Activated naive CD4-positive, alpha-beta T cell treated with anti-CD3 and anti-CD28 coated beads for 36 hours (primary cell): ENCODE measurements around the gene C9orf152. TPM values are rescaled to one million over a fixed set of nuclear protein-coding genes. Genes with fewer than 3 reads are reported as not detected.

Experiments used
- CTCF ChIA-PET: fragments of 350-600 bp; sonication (Branson Sonifier 250); formaldehyde crosslinking; loops from one replicate; lab custom pipeline; 2021; ENCODE audit warnings: antibody characterized with exemption; lab: Charles Lee
- DNase-seq: peaks from one replicate; pipeline ENCODE4 v3.0.0-alpha.2; 2020
- H3K27ac Mint-ChIP-seq: one replicate; pipeline ENCODE4 v1.8.0; 2021; ENCODE audit warnings: mild to moderate bottlenecking, mixed read lengths
- H3K27me3 Mint-ChIP-seq: one replicate; pipeline ENCODE4 v1.8.0; 2021; ENCODE audit warnings: low read depth, mixed read lengths
- H3K36me3 Mint-ChIP-seq: one replicate; pipeline ENCODE4 v1.8.0; 2021; ENCODE audit warnings: low read depth, mixed read lengths
- H3K4me1 Mint-ChIP-seq: one replicate; pipeline ENCODE4 v1.8.0; 2021; ENCODE audit warnings: low read depth, mixed read lengths
- H3K4me3 Mint-ChIP-seq: one replicate; pipeline ENCODE4 v1.8.0; 2021; ENCODE audit warnings: mild to moderate bottlenecking, moderate library complexity, mixed read lengths
- H3K9me3 Mint-ChIP-seq: one replicate; pipeline ENCODE4 v1.8.0; 2021; ENCODE audit warnings: mixed read lengths
- intact Hi-C: fragments of 100-400 bp; cut with micrococcal nuclease; formaldehyde crosslinking; loops from one replicate; pipeline ENCODE4 v1.15.1; 2023
- total RNA-seq, 2 experiments: library from RNA; stranded (reverse); gene quantifications; one replicate each; pipeline ENCODE4 v1.2.3, GENCODE V29; 2021

C9orf152 gene
- total RNA-seq, 2 experiments from 2014 or later: not detected

GRCh38 chr9:110189559-110190320 is 18.2 kb downstream of the C9orf152 start:
- Mint-ChIP-seq H3K27me3 (no peaks in the 10 kb centered on the region), H3K4me3 (no peak overlapping the region), H3K36me3 (no peaks in the 10 kb centered on the region), H3K27ac (no peak overlapping the region), H3K9me3 (no peaks in the 10 kb centered on the region), H3K4me1 (peaks cover 2% of the 10 kb centered on the region)
- DNase-seq: no peak
- CTCF ChIA-PET: interaction anchor here (0.5 kb wide), 1 partner anchor 1099 kb away, joined by 3 read pairs; no protein-coding TSS in a partner anchor
- intact Hi-C loops: loop anchor here (10.0 kb wide), 1 partner anchor 615 kb away; no protein-coding TSS in a partner anchor

GRCh38 chr9:110188991-110189390 is 19.0 kb downstream of the C9orf152 start:
- H3K36me3 Mint-ChIP-seq: no peaks in the 10 kb centered on the region
- H3K27ac Mint-ChIP-seq: no peak overlapping the region
- H3K4me3 Mint-ChIP-seq: no peak overlapping the region
- no peak for DNase-seq
- H3K27me3 Mint-ChIP-seq: no peaks in the 10 kb centered on the region
- H3K9me3 Mint-ChIP-seq: no peaks in the 10 kb centered on the region
- intact Hi-C loops: loop anchor here (10.0 kb wide), 1 partner anchor 614 kb away; no protein-coding TSS in a partner anchor
- CTCF ChIA-PET: interaction anchor here (0.5 kb wide), 1 partner anchor 1100 kb away, joined by 3 read pairs; no protein-coding TSS in a partner anchor
- peaks cover 2% of the 10 kb centered on the region for H3K4me1 Mint-ChIP-seq

DNA sequence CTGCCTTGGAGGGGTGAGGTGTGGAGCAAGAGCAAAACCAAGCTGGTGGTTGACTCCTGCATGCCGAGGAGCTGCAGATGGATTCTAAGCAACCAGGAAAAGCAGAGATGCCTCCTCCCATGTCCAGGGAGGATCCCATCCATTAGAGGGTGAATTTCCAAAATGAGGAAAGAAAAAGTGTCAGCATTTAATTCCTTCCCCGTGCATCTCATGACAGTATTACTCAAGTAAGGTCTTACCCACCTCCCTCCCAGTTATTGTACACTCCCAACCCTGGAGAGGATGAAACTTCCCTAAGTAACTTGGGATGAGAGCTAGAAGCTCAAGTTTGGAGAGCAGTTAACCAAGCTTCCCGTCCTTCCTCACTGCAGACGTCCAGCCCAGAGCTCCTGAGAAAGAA is 19.9 kb downstream of the C9orf152 start:
- DNase-seq: no peak
- H3K27ac Mint-ChIP-seq: no peak overlapping the region
- no peaks in the 10 kb centered on the region for H3K36me3 Mint-ChIP-seq
- CTCF ChIA-PET: no interaction called here
- intact Hi-C loops: loop anchor here (10.0 kb wide), 1 partner anchor 613 kb away; no protein-coding TSS in a partner anchor
- H3K4me3 Mint-ChIP-seq: no peak overlapping the region
- peaks cover 2% of the 10 kb centered on the region for H3K4me1 Mint-ChIP-seq
- no peaks in the 10 kb centered on the region for H3K9me3 Mint-ChIP-seq
- no peaks in the 10 kb centered on the region for H3K27me3 Mint-ChIP-seq

DNA sequence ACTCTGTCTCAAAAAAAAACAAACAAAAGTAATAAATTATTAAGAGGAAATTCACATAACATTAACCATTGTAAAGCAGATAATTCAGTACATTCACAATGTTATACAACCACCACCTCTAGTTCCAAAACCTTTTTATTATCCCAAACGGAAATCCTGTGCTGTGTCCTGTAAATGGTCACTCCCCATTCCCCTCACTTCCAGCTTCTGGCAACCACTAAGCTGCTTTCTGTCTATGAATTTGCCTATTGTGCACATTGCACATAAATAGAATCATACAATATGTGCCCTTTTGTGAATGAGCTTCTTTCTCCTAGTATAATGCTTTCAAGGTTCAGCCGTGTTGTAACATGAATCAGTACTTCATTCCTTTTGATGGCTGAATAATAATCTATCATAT is 20.8 kb downstream of the C9orf152 start:
- H3K9me3 Mint-ChIP-seq: no peaks in the 10 kb centered on the region
- CTCF ChIA-PET: interaction anchor here (0.6 to 0.7 kb wide), 2 partner anchors 34 to 74 kb away, joined by 3 read pairs; no protein-coding TSS in a partner anchor
- H3K27me3 Mint-ChIP-seq: no peaks in the 10 kb centered on the region
- H3K4me3 Mint-ChIP-seq: no peak overlapping the region
- no peak overlapping the region for H3K27ac Mint-ChIP-seq
- DNase-seq: no peak
- H3K4me1 Mint-ChIP-seq: peaks cover 2% of the 10 kb centered on the region
- no peaks in the 10 kb centered on the region for H3K36me3 Mint-ChIP-seq
- intact Hi-C loops: loop anchor here (10.0 kb wide), 1 partner anchor 612 kb away; no protein-coding TSS in a partner anchor

GRCh38 chr9:110186254-110186653 is 21.7 kb downstream of the C9orf152 start:
- Mint-ChIP-seq H3K36me3 (no peaks in the 10 kb centered on the region), H3K9me3 (no peaks in the 10 kb centered on the region), H3K4me1 (peaks cover 2% of the 10 kb centered on the region), H3K27ac (no peak overlapping the region), H3K27me3 (no peaks in the 10 kb centered on the region), H3K4me3 (no peak overlapping the region)
- no peak for DNase-seq
- intact Hi-C loops: loop anchor here (10.0 kb wide), 1 partner anchor 611 kb away; no protein-coding TSS in a partner anchor
- CTCF ChIA-PET: no interaction called here

GRCh38 chr9:110185806-110186205 is 22.2 kb downstream of the C9orf152 start:
- intact Hi-C loops: loop anchor here (10.0 kb wide), 1 partner anchor 611 kb away; no protein-coding TSS in a partner anchor
- H3K4me3 Mint-ChIP-seq: no peak overlapping the region
- no peak for DNase-seq
- CTCF ChIA-PET: interaction anchor here (1.1 kb wide), 3 partner anchors 25 to 33 kb away, joined by 3 read pairs; no protein-coding TSS in a partner anchor
- peaks cover 4% of the 10 kb centered on the region for H3K9me3 Mint-ChIP-seq
- H3K36me3 Mint-ChIP-seq: no peaks in the 10 kb centered on the region
- H3K27ac Mint-ChIP-seq: no peak overlapping the region
- no peaks in the 10 kb centered on the region for H3K27me3 Mint-ChIP-seq
- H3K4me1 Mint-ChIP-seq: peaks cover 2% of the 10 kb centered on the region

GRCh38 chr9:110183208-110184145 is 24.5 kb downstream of the C9orf152 start:
- Mint-ChIP-seq H3K9me3 (peaks cover 8% of the 10 kb centered on the region), H3K4me1 (no peaks in the 10 kb centered on the region), H3K4me3 (no peak overlapping the region), H3K27ac (no peak overlapping the region), H3K36me3 (no peaks in the 10 kb centered on the region), H3K27me3 (no peaks in the 10 kb centered on the region)
- peak; percentile 82 for DNase-seq
- intact Hi-C loops: loop anchor here (1.0 to 10.0 kb wide), 5 partner anchors 34 to 1116 kb away; no protein-coding TSS in a partner anchor
- CTCF ChIA-PET: interaction anchor here (0.6 to 2.2 kb wide), 22 partner anchors 9 to 440 kb away, joined by 3 to 14 read pairs (median 4); partner anchors contain the start of genes C9orf152 and TXN

DNA sequence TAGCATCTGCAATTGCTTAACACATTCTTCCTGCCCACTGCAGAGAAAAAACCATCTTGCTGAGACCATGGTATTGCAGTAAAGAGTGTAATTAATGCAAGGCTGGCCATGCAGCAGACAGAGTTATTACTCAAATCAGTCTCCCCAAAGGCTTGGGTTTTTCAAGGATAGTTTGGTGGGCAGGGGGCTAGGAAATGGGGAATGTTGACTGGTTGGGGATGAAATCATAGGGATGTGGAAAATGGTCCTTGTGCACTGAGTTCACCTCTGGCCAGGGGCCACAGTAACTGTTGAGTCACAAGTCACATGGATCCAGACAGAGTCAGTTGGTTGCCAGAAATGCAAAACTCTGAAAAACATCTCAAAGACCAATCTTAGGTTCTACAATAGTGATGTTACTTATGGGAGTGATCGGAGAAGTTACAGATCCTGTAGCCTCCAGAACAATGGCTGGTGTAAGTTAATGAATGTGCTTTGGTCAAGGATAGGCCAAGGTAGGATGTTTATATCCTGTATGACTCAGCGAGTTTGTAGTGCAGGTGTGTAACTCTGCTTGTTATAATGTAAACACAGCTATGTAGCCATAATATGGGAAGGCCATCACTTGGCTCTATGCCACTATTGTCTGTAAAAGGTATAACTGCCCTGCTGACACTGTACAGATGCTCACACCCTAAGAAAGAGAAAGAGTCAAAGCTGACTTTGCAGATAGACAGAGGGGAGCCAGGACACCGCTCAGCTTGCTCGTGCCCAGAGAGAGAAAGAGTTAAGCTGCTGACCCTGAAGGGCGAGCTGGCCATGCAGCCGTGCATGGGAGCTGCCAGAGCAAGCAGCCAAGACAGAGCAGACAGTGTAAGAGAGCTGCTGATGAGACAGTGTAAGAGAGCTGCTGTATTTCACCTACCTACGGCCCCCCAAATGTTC is 27.2 kb downstream of the C9orf152 start:
- no peak overlapping the region for H3K4me3 Mint-ChIP-seq
- no peaks in the 10 kb centered on the region for H3K36me3 Mint-ChIP-seq
- CTCF ChIA-PET: interaction anchor here (0.6 to 1.0 kb wide), 2 partner anchors 14 to 503 kb away, joined by 3 read pairs; no protein-coding TSS in a partner anchor
- intact Hi-C loops: loop anchor here (5.0 to 10.0 kb wide), 2 partner anchors 247 to 606 kb away; no protein-coding TSS in a partner anchor
- DNase-seq: no peak
- H3K9me3 Mint-ChIP-seq: peaks cover 8% of the 10 kb centered on the region
- H3K27me3 Mint-ChIP-seq: no peaks in the 10 kb centered on the region
- H3K4me1 Mint-ChIP-seq: no peaks in the 10 kb centered on the region
- H3K27ac Mint-ChIP-seq: no peak overlapping the region

DNA sequence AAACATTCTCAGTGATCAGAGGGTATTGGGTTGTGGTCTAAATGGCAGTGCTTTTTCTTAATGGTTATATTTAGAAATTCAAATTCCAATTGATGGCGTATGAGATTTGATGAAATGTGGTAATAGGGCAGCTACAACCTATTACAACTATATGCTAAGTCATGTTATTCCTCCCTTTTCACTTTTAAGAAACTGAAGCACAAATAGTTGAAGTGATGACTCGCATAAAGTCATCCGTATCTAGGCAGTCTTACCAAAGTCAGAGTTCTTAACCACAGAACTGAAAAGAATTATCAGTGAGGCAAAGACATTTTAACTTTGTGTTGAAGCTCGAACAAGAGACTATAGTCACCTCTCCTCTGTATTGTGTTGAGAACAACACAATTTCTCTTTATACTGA is 28.2 kb downstream of the C9orf152 start:
- Mint-ChIP-seq H3K27me3 (no peaks in the 10 kb centered on the region), H3K4me3 (no peak overlapping the region), H3K27ac (no peak overlapping the region), H3K9me3 (peaks cover 8% of the 10 kb centered on the region), H3K36me3 (no peaks in the 10 kb centered on the region), H3K4me1 (no peaks in the 10 kb centered on the region)
- DNase-seq: no peak
- CTCF ChIA-PET: interaction anchor here (0.6 to 1.1 kb wide), 4 partner anchors 35 to 117 kb away, joined by 3 read pairs; no protein-coding TSS in a partner anchor
- intact Hi-C loops: loop anchor here (5.0 to 10.0 kb wide), 2 partner anchors 248 to 605 kb away; no protein-coding TSS in a partner anchor

GRCh38 chr9:110178281-110178680 is 29.7 kb downstream of the C9orf152 start:
- no peak overlapping the region for H3K4me3 Mint-ChIP-seq
- H3K4me1 Mint-ChIP-seq: peaks cover 4% of the 10 kb centered on the region
- H3K9me3 Mint-ChIP-seq: peaks cover 8% of the 10 kb centered on the region
- H3K27me3 Mint-ChIP-seq: peaks cover 3% of the 10 kb centered on the region
- no peak overlapping the region for H3K27ac Mint-ChIP-seq
- intact Hi-C loops: no loop called here
- DNase-seq: no peak
- no peaks in the 10 kb centered on the region for H3K36me3 Mint-ChIP-seq
- CTCF ChIA-PET: no interaction called here
